Mucosa of rectum (tissue), 2 donors: Measurements from ENCODE around the gene NKD1.

Experiments used
- H3K27ac ChIP-seq, 2 donors: one replicate each; pipeline ENCODE4 v1.7.0; 2013; ENCODE audit warnings: inconsistent platforms in 2 of 2, low read depth in 2 of 2, low read length in 2 of 2
- H3K27me3 ChIP-seq, 2 donors: one replicate each; pipeline ENCODE4 v1.7.0; 2013; ENCODE audit warnings: low read length in 2 of 2; ENCODE audit not compliant: control insufficient read depth in 2 of 2, insufficient read depth in 2 of 2
- H3K36me3 ChIP-seq, 2 donors: one replicate each; pipeline ENCODE4 v1.7.0; 2013; ENCODE audit warnings: low read length in 2 of 2; ENCODE audit not compliant: control insufficient read depth in 2 of 2, insufficient read depth in 2 of 2
- H3K4me1 ChIP-seq, 2 donors: one replicate each; pipeline ENCODE4 v1.7.0; 2013; ENCODE audit warnings: low read length in 2 of 2, mild to moderate bottlenecking in 1 of 2; ENCODE audit not compliant: control insufficient read depth in 2 of 2, insufficient read depth in 2 of 2
- H3K4me3 ChIP-seq, 2 donors: one replicate each; pipeline ENCODE4 v1.7.0; 2013; ENCODE audit warnings: low read length in 2 of 2
- H3K9ac ChIP-seq, 2 donors: one replicate each; pipeline ENCODE4 v1.7.0; 2013; ENCODE audit warnings: low read length in 2 of 2, low read depth in 1 of 2, mild to moderate bottlenecking in 1 of 2
- H3K9me3 ChIP-seq, 2 donors: one replicate each; pipeline ENCODE4 v1.7.0; 2013; ENCODE audit warnings: low read length in 2 of 2; ENCODE audit not compliant: control insufficient read depth in 2 of 2
- donor health status: healthy.
- donor health status: Normal muscosa, but diverticular disease.

NKD1 gene

DNA sequence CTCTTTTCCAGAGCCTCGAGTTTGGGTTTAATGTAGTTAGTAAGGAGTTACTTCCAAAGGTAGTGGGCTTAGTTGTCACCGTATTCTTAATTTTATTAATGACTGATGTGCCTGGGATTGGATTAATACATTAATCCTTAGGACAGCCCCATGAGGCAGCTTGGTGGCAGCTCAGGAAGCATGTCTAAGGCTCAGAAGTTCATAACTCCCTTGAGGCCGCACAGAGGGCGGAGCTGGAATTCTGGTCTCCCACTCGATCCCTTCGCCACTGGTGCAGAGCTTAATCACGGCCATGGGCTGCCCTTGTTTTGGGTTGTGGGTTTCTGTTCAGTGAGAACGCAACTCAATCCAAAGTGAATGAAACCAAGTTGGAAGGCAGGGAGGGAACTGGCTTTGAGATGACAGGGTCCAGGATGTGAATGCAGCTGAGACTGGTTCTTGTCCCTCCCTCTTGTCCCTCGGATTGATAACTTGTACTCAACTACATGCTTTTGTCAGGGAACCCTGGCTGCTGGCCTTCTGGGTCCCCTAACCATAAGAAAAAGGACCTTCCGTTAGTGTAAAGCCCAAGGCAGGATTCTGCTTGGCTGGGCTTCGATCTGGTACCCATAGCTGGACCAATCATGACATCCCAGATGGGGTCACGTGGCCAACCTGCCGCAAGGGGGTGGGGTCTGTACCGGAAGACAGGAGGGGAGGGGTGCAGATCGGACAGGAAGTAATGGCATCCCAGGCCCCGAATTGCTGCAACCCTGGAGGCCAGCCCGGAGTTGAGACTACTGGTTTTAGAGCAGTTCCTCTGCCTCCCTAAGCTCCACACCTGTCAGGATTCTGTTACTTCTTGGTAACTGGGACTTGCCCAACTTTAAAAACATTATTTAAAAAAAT is 87.6 kb downstream of the NKD1 start:
- Histone ChIP-seq H3K27me3 (no peaks in the 10 kb centered on the region), H3K9me3 (no peaks in the 10 kb centered on the region), H3K4me3 (no peak overlapping the region), H3K4me1 (no peaks in the 10 kb centered on the region), H3K9ac (no peak overlapping the region), H3K36me3 (no peaks in the 10 kb centered on the region), H3K27ac (no peak overlapping the region)

DNA sequence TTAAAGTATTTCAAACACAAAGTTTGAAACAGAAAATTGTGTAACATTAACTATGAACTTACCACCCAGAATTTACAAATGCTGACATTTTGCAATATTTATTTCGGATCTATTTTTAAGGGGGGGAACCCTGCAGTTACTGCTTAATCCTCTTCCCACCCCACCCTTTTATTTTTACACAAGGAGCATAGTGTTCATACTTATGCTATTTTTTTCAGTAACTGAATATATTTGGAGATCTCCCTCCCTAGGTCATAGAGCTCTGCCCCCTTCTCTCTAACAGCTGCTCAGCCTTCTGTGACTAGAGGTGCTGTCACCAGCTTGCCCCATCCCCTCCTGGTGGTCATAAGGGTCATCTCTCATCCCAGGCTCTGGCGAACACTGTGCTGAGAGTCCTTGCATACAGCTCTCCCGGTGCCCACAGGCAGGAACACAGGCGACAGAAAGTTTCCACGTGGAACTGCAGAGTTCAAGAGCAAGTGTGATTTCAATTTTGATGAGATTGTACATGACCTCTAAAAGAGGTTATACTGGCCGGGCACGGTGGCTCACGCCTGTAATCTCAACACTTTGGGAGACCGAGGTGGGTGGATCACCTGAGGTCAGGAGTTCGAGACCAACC is 88.7 kb downstream of the NKD1 start:
- H3K9me3 ChIP-seq: no peaks in the 10 kb centered on the region
- no peak overlapping the region for H3K27ac ChIP-seq
- no peaks in the 10 kb centered on the region for H3K36me3 ChIP-seq
- no peaks in the 10 kb centered on the region for H3K4me1 ChIP-seq
- no peak overlapping the region for H3K9ac ChIP-seq
- H3K4me3 ChIP-seq: no peak overlapping the region
- peaks cover 0 to 1% of the 10 kb centered on the region in 2 donors for H3K27me3 ChIP-seq

- no peaks in the 10 kb centered on the region for H3K4me1 ChIP-seq
These were observed 89.8 kb downstream of the NKD1 start for GRCh38 chr16:50637716-50638602.

DNA sequence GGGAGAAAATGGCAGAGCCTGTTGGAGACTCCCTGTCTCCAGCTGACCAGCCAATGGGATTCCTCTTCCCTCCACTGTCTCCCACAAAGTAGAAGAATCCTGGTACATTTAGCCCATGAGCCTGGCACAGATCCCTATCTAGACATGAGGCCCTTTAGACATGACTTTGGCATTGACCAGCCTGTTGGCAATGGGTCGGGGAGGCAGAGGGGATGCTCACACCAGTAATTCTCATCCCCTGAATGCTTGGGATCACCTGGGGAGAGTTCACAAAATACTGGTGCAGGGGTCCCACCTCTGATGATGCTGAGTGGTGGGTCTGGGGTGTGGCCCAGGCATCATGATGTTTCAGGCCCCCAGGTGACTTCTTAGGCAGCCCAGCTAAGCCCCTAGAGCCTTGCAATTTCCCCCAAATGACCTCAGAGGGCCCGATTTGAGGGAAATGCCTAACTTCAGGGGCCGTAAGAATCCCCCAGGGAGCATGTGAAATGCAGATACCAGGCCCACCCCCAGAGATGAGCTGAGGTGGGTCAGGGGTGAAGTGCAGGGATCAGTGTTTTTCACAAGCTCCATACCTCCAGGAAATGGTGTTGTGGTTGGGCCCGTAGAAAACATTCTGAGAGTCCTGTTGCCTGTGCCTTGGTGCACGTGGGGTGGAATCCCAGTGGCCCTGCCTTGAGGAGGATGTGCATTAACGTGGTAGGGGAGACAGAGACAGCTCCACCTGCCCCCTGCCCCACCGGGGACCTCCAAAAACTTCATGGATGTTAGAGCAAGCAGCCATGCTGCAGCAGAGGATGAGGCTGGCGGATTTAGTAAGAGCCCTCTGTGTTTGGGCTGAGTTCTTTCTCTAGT is 90.8 kb downstream of the NKD1 start:
- Histone ChIP-seq H3K4me1 (no peaks in the 10 kb centered on the region), H3K27ac (no peak overlapping the region), H3K36me3 (no peaks in the 10 kb centered on the region), H3K9me3 (no peaks in the 10 kb centered on the region), H3K4me3 (no peak overlapping the region), H3K9ac (no peak overlapping the region), H3K27me3 (peaks cover 0 to 3% of the 10 kb centered on the region in 2 donors)

More at GRCh38 chr16:50637716-50638602, 89.8 kb downstream of the NKD1 start:
- H3K9ac ChIP-seq: no peak overlapping the region
- no peak overlapping the region for H3K27ac ChIP-seq
- peaks cover 0 to 3% of the 10 kb centered on the region in 2 donors for H3K27me3 ChIP-seq
- no peaks in the 10 kb centered on the region for H3K36me3 ChIP-seq
- H3K4me3 ChIP-seq: no peak overlapping the region
- no peaks in the 10 kb centered on the region for H3K9me3 ChIP-seq

DNA sequence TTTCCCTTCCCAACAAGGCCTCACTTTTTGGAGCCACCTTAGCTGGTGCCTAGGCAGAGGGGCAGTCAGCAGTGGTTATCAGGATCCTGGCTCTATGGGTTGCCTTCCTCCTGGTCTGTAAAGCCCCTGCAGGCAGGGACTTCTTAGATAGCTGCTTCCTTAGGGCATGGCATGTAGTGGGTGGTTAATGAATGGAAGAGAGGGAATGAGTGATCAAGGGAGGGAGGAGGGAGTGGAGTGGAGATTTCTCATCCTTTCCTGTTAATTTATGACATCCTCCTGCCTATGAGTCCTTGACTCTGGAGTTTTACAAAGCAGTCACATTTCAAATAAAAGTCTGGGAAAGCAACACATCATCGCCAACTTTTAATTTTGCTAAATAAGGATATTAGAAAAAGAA is 92.2 kb downstream of the NKD1 start:
- H3K9ac ChIP-seq: no peak overlapping the region
- H3K4me3 ChIP-seq: no peak overlapping the region
- no peaks in the 10 kb centered on the region for H3K4me1 ChIP-seq
- no peaks in the 10 kb centered on the region for H3K36me3 ChIP-seq
- H3K9me3 ChIP-seq: no peaks in the 10 kb centered on the region
- H3K27ac ChIP-seq: no peak overlapping the region
- peaks cover 0 to 3% of the 10 kb centered on the region in 2 donors for H3K27me3 ChIP-seq

DNA sequence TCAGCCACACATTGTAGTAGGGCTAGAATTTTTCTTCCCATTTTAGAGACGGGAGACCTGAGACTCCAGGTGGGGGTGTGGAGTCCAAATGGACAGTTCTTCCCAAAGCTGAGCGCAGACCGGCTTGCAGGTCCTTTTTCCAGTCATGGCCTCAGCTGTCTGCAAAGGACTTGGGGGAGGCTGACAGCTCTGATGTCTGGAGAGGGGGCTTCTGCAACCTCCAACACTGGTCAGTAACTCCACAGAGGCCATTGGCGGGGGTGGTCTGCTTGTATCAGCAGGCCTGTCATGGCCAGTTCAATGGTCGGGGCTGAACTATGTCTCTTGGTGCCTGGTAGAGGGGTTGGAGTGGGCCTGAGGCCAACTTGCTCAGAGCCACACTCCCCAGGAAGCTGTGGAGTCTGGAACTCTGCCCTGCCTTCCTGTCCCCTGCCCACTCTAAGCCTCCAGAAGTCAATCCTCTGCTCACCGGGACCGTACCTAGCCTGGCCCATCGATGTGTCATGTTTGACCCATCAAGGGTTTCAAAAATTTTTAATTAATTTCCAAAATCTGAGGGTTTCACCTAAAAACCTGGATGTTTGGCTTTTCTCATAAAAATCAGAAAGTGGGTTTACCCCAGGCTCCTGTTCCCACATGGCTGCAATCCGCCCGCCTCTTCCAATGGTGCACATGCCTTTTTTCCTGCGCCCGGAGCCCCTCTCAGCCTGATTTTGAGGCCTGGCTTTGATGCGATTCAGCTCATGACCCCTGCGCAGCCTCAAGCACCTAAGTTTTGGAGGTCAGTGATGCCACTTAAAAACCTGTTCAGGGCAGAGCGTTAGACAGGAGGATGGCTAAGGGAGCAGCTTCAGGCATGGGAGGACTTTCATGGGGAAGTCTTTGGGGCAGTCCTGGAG is 93.0 kb downstream of the NKD1 start:
- Histone ChIP-seq H3K27me3 (peaks cover 0 to 3% of the 10 kb centered on the region in 2 donors), H3K27ac (no peak overlapping the region)

GRCh38 chr16:50641818-50642187 is 93.6 kb downstream of the NKD1 start:
- no peaks in the 10 kb centered on the region for H3K36me3 ChIP-seq
- H3K27ac ChIP-seq: no peak overlapping the region
- no peaks in the 10 kb centered on the region for H3K9me3 ChIP-seq
- no peak overlapping the region for H3K9ac ChIP-seq
- no peak overlapping the region for H3K4me3 ChIP-seq
- H3K27me3 ChIP-seq: peaks cover 0 to 3% of the 10 kb centered on the region in 2 donors
- H3K4me1 ChIP-seq: no peaks in the 10 kb centered on the region

More for the DNA sequence above, 93.0 kb downstream of the NKD1 start:
- Histone ChIP-seq H3K36me3 (no peaks in the 10 kb centered on the region), H3K4me1 (no peaks in the 10 kb centered on the region), H3K4me3 (no peak overlapping the region), H3K9me3 (no peaks in the 10 kb centered on the region), H3K9ac (no peak overlapping the region)

GRCh38 chr16:50642349-50642748 is 94.2 kb downstream of the NKD1 start:
- Histone ChIP-seq H3K27me3 (peaks cover 0 to 3% of the 10 kb centered on the region in 2 donors), H3K27ac (no peak overlapping the region), H3K9ac (no peak overlapping the region)

GRCh38 chr16:50643192-50643591 is 95.0 kb downstream of the NKD1 start:
- Histone ChIP-seq H3K9me3 (no peaks in the 10 kb centered on the region), H3K27me3 (peaks cover 0 to 3% of the 10 kb centered on the region in 2 donors), H3K4me1 (no peaks in the 10 kb centered on the region), H3K4me3 (no peak overlapping the region), H3K9ac (no peak overlapping the region), H3K27ac (no peak overlapping the region), H3K36me3 (no peaks in the 10 kb centered on the region)

More at GRCh38 chr16:50642349-50642748, 94.2 kb downstream of the NKD1 start:
- Histone ChIP-seq H3K4me1 (no peaks in the 10 kb centered on the region), H3K4me3 (no peak overlapping the region), H3K9me3 (no peaks in the 10 kb centered on the region), H3K36me3 (no peaks in the 10 kb centered on the region)
